GM20431 (cell line): ENCODE data around the gene DKKL1.

Experiments
- in situ Hi-C: fragments of 300-500 bp; cut with MseI, MboI; formaldehyde crosslinking; loops from one replicate; pipeline ENCODE4 v1.15.0; 2020; ENCODE audit warnings: low sequenced_read_pairs; ENCODE audit not compliant: unreplicated experiment

Gene DKKL1

DNA sequence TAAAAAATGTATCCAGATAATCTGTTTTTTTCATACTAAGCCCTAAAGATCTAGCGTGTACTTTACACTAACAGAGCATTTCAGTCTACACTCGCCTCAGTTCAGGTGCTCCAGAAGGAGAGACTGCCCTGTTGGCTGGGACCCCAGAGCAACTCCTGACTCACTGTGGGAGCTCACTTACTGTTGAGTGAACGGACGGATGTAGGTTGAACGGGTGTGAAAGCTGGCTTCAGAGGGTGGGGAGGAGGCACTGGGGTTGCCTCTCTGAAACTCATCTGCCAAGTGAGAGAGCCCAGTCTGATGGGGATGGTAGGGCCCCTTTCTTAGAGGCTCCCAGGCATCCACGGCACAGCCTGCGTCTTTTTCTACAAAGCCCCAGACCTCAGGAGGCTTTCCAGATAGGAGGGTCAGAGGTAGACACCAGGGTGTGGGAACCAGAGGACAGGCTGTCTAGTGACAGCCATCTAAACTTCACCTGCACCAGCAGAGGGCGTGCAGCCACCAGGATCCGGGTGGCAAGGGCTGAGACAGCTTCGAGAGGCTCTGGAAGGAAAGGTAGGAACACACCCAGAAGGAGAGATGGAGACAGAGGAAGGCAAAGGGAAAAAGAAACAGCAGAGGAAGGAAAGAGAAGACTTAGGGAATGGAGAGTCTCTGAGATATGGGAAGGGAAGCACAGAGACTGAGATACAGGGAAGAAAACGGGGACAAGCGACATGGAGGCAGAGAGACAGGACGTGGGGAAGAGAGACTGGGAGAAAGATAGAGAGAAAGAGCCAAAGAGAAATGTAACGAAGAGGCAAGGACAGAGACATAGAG, 28.1 kb downstream of the DKKL1 start:
- in situ Hi-C loops, result no loop called here

DNA sequence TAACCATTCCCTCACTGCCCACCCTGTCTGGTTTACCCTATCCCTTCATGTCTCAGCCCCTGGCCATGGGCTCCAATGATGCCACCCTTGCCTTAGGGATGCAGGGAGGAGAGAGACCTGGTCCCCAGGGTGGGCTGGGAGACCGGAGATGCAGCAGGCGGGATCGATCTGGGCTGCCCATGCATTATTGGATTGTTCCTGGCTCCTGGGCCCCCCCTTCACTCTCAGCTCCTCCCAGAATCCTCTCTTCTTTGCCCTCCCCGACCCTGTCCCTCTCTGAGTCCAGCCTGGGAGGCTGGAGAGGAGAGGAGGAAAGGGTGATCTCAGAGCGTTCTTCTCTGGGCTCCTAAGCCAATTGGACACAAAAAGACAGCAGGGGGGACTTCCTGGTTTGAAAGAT, 30.2 kb downstream of the DKKL1 start:
- in situ Hi-C loops, result no loop called here

DNA sequence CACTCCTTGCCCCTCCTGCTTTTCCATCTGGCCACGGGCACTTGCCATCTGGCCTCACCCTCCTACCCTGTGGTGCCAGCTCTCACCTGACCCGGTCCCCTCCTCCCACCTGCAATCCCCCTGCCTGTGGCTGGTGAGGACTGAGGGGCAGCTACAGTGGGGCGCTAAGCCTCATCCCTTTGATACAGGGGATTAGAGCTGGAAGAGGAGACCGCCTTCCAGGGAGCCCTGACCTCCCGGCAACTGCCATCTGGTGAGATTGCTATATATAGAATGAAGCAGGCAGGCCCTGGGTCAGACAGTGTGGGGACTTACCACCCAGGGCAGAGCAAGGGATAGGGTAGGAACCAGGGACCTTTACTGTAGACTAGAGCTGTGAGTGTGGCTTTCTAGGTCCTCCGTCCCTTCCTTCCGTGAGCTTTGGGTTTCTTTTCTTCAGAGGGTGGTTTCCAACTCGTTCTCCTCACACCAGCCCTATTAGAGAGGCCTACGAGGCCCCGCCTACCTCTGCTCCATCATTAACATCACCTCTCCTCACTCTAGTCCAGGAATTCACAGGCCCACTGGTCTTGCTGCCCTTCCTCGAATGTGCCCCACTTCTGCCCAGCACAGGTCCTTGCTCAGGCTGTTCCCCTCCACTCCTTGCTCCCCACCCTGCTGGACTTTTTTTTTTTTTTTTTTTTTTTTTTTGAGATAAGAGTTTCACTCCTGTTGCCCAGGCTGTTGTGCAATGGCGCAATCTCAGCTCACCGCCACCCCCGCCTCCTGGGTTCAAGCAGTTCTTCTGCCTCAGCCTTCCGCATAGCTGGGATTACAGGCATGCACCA, 32.1 kb downstream of the DKKL1 start:
- in situ Hi-C loops, result no loop called here

DNA sequence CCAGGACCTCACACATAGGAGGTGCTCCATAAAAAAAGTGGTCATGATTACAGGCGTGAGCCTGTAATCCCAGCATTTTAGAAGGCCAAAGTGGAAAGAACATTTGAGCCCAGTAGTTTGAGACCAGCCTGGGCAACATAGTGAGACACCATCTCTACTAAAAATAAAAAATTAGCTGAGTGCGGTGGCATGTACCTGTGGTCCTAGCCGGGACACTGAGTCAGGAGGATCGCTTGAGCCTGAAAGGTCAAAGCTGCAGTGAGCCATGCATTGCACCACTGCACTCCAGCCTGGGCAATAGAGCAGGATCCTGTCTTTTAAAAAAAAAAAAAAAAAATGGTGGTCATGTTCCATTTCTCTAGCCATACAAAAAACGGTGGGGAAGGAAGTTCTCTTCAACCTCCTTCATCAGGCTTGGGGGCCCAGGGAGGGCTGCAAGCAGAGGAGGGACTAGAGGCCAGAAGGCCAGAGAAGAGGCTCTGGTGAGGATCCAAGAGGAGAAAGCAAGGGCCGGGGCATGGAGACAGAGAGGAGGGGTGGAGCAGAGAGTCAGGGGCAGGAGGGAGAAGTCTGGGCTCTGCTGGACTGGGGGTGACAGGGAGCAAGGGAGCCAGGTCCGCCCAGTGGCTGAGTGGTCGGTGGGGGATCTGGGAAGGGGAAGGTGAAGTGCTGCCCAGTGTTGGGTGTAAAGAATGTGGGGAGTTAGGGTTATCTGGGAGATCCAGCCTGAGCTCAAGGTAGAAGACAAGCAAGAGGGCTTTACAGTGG, 33.2 kb downstream of the DKKL1 start:
- in situ Hi-C loops, result no loop called here

DNA sequence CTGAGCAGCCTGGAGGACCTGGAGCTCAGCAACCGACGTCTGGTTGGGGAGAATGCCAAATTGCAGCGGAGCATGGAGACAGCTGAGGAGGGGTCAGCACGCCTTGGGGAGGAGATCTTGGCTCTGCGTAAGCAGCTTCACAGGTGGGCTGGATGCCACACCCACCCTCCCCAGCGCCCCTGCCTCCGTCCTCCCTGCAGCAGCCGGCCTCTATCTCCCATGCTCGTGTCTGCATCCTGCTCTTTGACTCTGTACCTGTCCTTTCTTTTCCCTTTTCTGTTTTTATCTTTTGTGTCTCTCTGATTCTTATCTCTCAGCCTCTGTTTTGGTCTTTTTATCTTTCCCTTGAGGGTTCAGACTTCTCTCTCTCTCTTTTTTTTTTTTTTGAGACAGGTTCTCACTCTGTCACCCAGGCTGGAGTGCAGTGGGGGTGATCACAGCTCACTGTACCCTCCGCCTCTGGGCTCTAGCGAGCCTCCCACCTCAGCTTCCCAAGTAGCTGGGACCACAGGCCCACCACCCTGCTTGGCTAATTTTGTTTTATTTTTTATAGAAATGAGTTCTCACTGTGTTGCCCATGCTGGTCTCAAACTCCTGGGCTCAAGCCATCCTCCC, 34.4 kb downstream of the DKKL1 start:
- in situ Hi-C loops, result no loop called here

DNA sequence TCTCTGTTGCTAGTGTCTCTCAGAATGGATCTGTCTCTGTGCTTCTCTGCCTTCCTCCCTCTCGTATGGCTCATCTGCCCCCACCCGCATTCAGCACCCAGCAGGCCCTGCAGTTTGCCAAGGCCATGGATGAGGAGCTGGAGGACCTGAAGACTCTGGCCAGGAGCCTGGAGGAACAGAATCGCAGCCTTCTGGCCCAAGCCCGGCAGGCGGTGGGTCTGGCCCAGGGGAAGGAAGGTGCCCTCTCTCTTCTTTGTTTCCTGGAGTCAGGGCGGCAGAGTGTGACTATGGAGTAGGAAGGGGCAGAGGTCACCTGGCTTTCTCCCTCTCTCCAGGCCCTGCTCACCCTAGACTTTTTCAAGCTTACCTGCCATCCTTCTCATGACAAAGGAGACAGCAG, 35.3 kb downstream of the DKKL1 start:
- in situ Hi-C loops, result no loop called here

DNA sequence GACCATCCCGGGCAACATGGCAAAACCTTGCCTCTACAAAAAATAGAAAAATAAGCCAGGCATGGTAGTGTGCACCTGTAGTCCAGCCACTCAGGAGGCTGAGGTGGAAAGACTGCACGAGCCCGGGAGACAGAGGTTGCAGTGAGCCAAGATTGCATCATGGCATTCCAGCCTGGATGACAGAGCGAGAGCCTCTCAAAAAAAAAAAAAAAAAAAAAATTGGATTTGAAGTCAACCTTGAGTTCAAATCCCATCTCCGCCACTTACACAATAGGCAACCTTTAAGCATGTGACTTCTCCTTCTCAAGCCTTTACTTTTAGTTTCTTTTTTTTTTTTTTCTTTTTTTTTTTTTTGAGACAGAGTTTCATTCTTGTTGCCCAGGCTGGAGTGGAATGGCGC, 36.4 kb downstream of the DKKL1 start:
- in situ Hi-C loops, result no loop called here

DNA sequence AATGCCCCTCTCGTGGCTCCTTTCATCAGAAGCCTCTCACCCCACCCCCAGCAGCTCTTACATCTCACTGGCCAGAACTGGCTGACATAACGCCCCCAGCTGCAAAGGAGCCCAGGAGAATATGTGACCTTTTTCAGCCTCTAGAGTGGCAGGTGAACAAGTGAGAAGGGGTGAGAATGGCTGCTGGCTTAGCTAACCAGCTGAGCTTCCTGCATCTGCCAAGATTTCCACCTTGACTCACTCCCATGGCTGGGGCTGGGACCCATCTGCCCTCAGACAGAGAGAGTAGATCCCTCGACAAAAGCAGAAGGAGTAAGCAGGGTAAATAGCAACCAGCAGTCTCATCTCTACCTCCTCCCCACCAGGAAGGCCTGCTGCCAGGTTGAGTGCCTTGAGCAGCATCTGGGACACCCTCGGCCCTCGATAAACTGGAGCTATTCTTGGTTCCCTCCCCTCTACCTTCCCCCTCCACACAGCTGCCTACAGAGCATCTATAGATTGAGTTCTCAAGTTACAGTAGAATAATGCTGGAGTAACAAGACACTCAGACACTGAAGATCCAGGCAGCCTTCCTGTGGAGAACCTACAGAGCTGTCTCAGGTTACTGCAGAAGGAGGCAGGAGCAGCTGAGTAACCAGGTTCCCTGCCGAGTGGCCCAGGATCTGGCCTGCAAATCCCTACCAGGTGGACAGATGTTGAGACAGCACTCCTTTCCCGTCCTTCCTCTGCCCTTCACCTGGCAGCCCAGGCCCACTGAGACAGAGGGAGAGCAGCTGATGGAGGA, 39.9 kb downstream of the DKKL1 start:
- in situ Hi-C loops, result no loop called here

DNA sequence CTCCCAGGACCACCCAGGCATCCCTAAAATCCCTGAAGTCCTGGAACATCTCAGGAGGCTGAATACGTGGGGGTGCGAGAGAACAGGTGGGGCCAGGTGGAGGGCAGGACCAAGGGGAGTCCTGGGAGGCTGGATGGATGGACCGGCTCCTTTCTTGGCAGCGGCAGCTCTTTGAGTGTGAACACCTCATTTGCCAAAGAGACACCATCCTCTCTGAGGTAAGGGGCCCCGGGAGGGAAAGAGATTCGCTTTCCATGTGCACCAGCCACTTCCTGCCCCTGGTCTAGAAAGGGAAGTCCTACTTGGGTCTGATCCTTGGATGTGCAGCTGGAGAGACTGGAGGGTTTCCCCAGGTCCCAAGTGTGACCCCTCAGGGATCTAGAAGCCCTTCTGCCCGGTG, 43.4 kb downstream of the DKKL1 start:
- in situ Hi-C loops, result no loop called here

DNA sequence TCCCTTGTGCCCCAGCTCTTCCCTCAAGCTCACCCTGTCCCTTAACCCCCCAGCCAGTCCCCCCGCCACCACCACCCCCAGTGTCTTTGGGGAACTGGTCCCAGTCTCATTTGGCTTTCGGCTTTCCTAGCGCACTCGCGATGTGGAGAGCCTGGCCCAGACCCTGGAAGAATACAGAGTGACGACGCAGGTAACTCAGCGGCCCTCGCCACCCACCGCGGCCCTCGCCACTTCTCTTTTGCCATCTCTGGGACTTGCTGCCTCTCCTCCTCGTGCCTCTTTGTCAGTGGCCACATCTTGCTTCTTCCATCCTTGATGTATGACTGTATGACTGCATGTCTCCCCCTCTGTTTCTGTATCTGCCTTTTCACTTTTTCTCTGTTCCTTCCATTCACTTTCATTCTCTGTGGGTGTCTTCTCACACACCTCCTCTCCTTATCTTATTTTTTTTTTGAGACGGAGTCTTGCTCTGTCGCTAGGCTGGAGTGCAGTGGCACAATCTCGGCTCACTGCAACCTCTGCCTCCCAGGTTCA, 43.9 kb downstream of the DKKL1 start:
- in situ Hi-C loops, result no loop called here

DNA sequence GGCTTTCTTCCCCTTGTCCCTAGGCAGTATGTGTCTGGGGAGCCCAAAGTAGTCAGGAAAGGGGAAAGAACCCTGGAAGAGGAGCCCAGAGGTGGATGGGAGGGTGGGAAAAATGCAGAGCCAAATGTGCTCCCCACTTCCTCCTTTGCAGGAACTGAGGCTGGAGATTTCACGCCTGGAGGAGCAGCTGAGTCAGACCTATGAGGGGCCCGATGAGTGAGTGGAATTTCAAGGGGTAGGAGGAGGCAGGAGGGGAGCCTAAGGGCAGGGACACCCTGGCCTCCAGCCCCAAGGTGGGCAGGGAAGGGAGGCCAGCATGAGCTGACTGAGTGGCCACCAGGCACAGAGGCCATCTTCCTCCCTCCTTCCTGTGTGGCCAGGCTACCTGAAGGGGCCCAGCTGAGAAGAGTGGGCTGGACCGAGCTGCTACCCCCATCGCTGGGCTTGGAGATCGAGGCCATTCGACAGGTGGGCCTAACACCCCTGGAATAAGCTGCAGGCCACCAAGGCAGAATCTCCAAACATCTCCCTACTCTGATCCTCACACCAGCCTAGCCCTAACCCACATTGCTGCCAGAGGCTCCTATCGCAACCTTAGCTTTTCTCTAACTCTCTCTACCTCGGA, 45.3 kb downstream of the DKKL1 start:
- in situ Hi-C loops, result no loop called here

DNA sequence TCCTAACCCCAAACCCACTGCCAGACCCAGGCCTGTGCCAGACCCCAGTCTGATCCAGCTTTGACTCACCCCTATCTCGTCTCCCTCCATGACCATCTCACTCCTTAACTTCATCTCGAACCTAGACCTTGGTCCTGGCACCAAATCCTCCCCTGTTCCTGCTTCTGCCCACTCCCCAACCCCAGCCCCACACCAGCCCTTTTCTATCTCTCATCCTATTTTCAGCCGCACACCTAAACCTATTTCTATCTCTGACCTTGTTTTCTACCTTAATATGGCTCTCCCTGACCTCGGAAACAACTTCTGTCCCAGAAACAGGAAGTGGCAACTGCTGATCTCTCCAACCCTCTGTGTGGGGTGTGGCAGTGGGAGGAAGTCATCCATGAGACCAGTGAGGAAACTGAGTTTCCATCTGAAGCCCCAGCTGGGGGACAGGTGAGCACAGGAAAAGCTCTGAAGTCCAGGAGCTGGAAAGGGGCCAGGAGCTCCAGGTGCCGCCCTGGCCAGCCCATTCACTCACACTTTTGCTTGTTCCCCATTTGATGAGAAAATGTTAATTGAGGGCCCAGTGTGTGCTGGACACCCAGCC, 45.9 kb downstream of the DKKL1 start:
- in situ Hi-C loops, result no loop called here

DNA sequence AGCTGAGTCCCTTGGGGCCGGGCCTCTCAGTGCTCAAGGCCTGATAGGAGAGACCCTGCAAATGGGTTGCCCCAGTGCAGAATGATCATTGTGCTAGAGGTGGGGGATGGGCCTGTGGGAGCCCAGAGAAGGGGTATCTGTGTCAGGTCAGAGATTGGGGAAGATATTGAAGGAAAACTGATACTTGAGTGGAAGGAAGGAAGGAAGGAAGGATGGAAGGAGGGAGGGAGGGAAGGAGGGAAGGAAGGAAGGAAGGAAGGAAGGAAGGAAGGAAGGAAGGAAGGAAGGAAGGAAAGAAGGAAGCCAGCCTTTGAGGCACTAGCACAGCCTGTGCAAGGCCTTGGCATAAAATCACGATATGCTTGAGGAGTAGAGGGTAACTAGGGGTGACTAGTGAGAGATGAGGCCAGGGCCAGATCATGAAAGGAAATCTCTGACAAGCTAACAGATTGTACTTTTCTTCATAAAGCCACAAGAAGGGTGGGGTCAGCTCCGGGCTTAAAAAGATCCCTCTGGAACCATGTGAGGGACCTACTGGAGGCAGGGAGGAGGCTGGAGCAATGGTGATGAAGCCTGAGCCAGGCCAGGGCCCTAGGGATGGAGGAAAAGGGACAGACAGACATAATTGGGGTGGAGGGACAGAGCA, 48.1 kb downstream of the DKKL1 start:
- in situ Hi-C loops, result no loop called here

DNA sequence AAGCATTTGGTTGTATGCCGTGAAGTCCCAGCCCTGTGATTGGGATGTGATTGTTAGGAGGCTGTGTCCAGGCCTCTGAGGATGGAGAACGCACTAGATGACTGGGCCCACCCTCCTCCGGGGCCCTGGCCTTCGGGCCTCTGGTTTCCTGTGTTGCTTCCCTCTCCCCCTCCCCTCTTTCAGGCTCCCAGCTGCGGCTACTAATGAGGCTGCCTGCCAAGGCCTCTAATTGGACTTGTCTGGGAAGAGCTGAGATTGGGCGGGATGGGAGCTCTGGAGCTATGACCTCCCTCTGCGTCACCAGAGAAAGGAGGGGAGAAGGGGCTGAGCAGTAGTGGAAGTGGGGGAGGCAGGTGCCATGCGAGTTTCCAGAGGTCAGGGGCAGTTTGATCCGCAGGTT, 49.7 kb downstream of the DKKL1 start:
- in situ Hi-C loops, result no loop called here

DNA sequence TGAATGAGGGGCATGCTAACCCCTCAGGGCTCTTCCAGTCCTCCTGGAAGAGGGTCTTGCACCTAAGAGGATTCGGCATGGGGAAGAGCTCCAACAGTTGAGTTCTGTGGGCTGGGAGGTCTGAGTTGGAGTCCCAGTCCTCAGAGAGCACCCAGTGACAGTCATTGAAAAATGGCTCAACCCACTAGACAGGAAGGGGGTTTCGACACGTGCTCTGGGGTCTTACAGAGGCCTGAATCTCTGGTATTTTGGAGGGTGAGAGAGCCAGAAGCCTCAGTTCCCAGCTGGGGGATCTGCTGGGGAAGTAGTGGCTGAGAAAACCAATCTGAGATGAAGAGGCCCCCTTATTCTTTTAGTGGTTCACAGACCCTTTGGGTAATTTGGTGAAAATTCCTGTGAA, 50.6 kb downstream of the DKKL1 start:
- in situ Hi-C loops, result no loop called here

DNA sequence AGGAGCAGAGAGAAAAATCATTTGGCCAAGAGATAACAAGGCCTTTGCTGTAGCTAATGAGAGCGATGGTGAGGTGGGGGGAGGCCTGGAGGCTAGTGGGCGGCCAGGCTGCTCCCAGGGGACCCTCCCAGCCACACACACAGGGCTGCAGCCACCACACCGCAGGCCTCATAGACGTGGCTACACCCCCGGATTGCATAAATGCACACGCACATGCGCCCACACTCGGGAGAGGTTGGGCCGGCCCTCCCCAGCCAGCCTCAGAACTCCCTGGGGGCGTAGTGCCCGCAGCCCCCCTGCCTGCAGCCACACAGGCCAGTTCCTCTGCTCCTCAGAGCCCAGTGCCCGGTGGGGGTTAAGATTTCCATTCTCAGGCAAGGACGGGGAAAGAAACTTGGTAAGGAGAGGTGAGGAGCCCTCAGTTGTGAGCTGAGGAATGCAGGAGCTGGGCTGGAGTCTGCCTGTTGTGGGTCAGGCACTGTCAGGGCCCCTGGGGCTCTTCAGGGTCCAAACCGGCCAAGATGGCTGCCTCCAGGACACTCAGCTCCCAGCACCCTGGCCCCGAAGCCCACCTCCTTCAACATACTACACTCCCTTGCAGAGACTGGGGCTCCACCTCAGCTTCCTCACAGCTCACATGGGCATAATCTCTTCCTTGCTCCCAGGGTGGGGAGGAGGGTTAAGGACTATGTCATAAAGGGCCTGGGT, 51.6 kb downstream of the DKKL1 start:
- in situ Hi-C loops, result no loop called here

DNA sequence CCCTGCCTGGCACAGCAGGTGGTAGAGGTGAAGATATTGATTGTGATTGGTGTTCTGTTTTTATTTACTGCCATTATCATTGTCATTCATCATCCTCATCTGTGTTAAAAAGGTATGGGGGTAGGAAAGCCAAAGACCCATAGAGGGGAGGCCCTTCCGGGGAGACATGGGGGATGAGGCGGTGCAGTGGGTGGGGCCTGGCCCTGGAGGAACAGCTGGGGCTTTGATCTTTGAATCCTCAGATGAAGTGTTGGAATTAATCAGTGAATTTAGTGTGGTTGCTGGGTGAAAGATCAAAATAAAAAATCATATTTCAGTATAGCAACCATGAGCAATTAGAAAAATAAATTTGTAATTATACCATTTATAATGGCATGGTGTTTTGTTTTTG, 52.1 kb downstream of the DKKL1 start:
- in situ Hi-C loops, result no loop called here

DNA sequence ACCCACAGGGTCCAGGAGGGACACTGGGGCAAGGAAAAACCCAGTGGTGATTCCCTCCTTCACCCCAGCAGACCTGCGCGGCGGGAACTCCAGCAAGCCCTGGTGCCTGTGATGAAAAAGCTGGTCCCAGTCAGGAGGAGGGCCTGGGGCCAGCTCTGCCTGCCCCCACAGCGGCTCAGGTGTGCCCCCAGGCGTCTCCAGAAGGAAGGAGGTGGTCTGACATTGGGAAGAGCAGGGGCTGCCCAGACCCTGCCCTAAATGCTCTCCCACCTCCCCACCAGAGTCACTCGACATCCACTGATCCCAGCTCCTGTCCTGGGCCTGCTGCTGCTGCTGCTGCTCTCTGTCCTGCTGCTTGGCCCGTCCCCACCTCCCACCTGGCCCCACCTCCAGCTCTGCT, 53.4 kb downstream of the DKKL1 start:
- in situ Hi-C loops, result no loop called here
